HG03575 (cell line): Measurements from ENCODE around the gene HBQ1.
"Not testable (repeated sequence)": the region's sequence is repeated elsewhere in the genome, so short reads cannot be mapped to it uniquely, and the experiment has no call there.

Source experiments
- ATAC-seq: cut with Tn5 transposase; IDR thresholded peaks from one replicate; pipeline ENCODE4 v1.9.1; 2021; ENCODE audit not compliant: unreplicated experiment, insufficient number of reproducible peaks, low FRiP score; ENCODE audit errors: extremely low read depth

HBQ1 gene

DNA sequence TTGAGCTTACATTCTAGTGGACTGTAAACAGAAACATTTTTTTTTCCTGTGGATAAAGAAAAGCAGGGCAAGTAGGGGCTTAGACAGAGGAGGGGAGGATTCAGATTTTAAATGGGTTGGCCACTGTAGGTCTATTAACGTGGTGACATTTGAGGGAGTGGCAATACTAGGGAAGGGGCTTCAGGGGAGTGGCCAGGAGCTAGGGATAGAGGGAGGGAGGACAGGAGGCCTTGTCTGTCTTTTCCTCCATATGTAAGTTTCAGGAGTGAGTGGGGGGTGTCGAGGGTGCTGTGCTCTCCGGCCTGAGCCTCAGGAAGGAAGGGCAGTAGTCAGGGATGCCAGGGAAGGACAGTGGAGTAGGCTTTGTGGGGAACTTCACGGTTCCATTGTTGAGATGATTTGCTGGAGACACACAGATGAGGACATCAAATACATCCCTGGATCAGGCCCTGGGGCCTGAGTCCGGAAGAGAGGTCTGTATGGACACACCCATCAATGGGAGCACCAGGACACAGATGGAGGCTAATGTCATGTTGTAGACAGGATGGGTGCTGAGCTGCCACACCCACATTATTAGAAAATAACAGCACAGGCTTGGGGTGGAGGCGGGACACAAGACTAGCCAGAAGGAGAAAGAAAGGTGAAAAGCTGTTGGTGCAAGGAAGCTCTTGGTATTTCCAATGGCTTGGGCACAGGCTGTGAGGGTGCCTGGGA is 21.0 kb upstream of the HBQ1 start:
- no peak for ATAC-seq

DNA sequence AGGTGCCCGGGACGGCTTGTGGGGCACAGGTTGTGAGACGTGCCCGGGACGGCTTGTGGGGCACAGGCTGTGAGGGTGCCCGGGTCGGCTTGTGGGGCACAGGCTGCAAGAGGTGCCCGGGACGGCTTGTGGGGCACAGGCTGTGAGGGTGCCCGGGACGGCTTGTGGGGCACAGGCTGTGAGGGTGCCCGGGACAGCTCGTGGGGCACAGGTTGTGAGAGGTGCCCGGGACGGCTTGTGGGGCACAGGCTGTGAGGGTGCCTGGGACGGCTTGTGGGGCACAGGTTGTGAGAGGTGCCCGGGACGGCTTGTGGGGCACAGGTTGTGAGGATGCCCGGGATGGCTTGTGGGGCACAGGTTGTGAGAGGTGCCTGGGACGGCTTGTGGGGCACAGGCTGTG is 20.0 kb upstream of the HBQ1 start:
- ATAC-seq: not testable (repeated sequence)

DNA sequence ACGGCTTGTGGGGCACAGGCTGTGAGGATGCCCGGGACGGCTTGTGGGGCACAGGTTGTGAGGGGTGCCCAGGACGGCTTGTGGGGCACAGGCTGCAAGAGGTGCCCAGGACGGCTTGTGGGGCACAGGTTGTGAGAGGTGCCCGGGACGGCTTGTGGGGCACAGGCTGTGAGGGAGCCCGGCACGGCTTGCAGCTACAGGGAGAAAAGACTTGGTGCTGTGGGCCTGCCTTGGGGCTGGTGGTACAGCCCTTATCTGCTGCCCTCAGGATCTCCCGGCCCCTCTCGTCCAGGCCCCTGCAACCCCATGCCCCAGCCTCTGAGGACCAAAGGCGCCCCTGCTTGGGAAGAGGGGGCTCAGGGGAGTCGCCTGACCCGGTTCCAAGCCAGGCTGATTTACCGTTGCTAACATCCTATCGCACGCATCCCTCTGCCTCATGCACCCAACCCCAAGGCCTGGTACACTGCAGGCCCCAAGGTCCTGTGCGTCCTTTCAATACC is 19.5 kb upstream of the HBQ1 start:
- no peak for ATAC-seq

DNA sequence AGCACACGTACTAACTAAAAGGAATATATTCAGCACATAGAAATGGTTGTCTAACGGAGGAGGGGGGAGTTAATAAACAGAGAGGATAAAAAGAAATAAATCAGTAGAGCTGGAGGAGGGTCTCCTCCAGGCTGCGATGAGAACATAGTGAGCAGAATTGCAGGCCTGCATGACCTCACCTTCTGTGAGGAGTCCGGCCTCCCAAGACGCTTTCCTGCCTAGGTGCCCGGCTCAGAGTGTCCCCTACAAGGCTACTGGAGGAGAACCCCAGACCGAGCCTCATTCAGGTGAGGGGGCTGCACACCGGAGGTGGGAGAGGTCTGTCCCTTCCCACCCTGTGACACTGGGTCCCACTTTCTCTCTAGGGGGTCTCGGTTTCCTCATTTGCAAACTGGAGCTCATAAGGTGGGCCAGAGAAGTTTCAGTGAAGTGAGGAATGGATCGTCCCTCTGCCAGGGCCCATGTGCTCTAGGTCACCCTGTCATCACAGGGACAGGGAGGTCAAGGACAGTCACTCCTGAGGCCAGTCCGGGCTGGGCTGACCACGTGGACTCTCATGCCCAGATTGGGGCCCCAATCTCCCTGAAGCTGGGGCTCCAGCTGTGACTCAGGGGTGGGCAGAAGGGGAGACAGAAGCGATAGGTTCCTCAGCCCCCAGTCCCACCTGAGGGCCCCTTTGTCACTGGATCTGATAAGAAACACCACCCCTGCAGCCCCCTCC is 17.8 kb upstream of the HBQ1 start:
- no peak for ATAC-seq

DNA sequence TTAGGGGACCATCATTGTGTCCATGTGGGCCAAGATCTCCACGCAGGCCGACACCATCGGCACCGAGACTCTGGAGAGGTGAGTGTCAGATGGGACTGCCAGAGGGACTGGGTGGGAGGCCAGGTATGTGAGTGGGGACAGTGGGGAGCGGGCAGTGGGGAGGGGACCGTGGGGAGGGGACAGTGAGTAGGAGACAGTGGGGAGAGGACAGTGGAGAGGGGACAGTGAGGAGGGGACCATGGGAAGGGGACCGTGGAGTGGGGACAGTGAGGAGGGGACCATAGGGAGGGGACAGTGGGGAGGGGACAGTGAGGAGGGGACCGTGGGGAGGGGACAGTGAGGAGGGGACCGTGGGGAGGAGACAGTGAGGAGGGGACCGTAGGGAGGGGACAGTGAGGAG is 17.1 kb upstream of the HBQ1 start:
- ATAC-seq: not testable (repeated sequence)

DNA sequence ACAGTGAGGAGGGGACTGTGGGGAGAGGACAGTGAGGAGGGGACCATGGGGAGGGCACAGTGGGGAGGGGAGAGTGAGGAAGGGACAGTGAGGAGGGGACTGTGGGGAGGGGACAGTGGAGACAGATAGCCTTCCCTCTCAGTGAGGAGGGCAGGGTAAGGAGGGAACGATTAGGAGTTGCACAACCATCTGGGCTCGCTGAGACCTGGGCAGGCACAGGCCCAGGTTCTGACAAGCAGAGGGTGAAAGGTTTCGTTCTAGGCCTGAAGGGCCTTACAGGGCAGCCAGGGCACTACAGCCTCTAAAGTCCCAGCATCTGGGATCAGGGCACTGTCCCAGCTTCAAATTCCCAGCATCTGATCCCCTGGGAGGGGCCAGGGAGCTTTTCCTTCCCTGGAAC is 16.6 kb upstream of the HBQ1 start:
- not testable (repeated sequence) for ATAC-seq

DNA sequence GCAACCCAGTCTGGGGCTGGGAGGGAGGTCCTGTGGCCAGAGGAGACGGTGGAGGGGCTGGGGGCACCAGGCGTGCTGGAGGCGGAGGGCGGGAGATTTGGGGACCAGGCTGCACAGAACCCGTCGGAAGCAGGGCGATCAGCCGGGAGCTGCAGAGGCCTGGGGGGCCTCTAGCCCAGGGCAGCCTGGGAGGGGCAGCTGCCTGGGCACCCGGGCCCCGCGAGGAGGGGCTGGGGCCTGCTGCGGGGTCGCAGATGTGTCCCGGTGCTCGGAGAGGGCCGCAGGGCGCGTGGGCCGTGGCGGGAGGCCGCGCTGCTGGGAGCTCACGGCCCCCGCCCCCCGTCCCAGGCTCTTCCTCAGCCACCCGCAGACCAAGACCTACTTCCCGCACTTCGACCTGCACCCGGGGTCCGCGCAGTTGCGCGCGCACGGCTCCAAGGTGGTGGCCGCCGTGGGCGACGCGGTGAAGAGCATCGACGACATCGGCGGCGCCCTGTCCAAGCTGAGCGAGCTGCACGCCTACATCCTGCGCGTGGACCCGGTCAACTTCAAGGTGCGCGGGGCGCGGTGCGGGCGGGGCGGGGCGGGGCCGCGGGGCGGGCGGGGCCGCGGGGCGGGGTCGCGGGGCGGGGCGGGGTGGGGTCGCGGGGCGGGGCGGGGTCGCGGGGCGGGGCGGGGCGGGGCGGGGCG is 16.0 kb upstream of the HBQ1 start:
- not testable (repeated sequence) for ATAC-seq

DNA sequence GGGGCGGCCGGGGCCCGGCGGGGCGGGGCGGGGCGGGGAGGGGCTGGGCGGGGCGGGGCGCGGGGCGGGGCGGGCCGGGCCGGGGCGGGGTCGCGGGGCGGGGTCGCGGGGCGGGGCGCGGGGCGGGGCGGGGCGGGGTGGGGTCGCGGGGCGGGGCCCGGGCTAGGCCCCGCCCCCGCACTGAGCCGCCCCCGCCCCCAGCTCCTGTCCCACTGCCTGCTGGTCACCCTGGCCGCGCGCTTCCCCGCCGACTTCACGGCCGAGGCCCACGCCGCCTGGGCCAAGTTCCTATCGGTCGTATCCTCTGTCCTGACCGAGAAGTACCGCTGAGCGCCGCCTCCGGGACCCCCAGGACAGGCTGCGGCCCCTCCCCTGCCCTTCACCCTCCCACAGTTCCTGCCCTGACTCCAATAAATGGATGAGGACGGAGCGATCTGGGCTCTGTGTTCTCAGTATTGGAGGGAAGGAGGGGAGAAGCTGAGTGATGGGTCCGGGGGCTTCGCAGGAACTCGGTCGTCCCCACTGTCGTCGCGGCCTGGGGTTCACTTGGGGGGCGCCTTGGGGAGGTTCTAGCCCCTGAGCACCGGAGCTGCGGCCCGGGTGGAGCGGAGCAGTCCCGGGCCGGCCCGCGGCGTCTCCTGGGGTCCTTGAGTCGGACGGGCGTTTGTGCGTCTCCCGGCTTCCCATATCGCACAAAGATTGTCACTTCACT is 15.3 kb upstream of the HBQ1 start:
- no peak for ATAC-seq

DNA sequence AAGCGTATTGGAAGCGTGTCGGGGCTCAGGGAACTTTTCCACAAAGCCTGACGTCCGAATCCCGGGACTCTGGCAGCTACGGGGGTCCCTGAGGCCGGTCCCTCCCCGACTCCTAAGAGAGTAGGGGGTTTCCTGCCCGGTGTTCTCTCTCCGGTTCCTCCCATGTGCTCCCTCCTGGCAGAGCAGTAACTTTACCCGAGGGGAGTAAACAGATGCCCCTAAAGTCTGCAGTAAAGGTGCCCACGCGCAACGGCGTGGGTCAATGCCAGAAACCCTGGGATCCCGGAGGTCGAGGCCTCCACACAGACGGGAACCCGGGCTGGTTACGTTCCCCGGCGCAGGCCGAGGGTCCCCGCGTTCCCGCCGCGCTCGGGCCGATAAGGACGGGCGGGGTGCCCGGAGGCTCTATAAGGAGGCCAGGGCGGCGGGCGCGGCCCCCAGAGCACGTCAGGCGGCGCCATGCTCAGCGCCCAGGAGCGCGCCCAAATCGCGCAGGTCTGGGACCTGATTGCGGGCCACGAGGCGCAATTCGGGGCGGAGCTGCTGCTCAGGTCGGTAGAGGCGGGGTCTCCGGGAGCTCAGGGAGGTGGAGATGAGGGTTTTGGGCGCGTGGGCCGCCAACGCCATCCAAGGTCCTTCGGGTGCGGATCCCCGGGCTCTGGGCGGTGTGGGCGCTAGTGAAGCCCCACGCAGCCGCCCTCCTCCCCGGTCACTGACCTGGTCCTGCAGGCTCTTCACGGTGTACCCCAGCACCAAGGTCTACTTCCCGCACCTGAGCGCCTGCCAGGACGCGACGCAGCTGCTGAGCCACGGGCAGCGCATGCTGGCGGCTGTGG is 14.5 kb upstream of the HBQ1 start, which contains the start of gene HBM:
Gene HBM (plus strand): TSS at position 440 of the 836 bp plus-strand sequence. CDS start 20 bp downstream, at position 460.
- no peak for ATAC-seq

DNA sequence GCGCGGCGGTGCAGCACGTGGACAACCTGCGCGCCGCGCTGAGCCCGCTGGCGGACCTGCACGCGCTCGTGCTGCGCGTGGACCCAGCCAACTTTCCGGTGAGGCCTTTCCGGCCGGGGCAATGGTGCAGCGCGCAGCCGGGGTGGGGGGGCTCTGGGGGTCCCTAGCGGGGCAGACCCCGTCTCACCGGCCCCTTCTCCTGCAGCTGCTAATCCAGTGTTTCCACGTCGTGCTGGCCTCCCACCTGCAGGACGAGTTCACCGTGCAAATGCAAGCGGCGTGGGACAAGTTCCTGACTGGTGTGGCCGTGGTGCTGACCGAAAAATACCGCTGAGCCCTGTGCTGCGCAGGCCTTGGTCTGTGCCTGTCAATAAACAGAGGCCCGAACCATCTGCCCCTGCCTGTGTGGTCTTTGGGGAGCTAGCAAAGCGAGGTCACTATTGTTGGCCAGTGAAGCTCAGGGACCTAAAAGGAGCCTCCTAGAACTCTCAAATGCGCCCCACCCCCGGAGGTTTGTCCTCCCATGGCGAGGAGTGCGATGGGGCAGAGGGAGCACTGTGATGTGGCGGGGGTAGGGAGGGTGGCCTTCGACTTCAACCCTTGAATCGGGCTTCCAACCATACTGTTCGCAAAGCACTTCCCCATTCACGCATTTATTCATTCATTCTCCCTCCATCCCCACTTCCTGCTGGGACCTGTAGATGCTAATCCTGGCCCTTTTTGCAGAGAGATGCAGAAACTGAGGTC is 13.7 kb upstream of the HBQ1 start:
- no peak for ATAC-seq

DNA sequence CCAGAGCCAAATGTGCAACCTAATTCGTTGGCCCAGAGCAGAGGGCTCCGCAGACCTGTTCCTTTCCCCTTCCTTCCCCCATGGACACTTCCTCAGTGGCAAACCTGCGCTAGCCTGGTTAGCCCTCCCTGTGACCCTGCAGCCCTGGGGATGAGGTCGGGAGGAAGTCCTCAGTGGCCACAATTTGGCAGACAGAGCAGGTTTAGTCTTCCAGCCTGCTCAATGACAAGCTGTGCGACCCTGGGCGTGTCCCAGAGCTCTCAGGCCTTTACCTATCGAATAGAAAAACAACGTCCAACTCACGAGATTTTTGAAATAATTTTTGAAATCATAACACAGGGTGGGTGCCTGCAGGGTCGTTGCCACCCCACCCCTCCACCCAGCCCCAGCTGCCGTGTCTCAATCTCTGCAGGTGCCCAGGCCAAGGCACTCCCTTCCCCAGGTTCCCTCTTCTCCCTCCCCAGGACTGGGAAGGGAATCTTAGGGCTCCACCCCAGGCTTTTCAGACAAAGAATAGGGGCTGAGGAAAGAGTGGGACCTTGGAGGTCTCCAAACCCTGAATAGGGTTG is 13.1 kb upstream of the HBQ1 start:
- ATAC-seq: no peak

DNA sequence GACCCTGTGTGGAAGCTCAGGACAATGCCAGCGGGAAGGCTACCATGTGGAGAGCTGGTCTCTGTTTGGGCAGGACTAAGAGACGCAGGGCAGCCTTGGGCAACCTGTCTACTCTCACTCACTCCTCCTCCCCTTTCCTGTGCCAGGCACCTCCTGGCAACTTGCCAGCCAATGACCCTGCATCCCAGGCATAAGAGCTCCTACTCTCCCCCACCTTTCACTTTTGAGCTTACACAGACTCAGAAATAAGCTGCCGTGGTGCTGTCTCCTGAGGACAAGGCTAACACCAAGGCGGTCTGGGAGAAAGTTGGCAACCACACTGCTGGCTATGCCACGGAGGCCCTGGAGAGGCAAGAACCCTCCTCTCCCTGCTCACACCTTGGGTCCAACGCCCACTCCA is 11.8 kb upstream of the HBQ1 start:
- ATAC-seq: no peak

DNA sequence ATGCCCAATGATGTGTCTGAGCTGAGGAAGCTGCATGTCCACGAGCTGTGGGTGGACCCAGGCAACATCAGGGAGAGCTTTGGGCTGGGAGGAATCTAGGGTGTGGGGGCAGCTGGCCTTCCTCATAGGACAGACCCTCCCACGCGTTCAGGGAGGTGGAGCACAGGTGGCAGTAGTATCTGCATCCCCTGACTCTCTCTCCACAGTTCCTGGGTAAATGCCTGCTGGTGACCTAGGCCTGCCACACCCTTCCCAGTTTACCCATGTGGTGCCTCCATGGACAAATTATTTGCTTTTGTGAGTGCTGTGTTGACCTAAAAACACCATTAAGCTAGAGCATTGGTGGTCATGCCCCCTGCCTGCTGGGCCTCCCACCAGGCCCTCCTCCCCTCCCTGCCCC is 11.2 kb upstream of the HBQ1 start:
- no peak for ATAC-seq

DNA sequence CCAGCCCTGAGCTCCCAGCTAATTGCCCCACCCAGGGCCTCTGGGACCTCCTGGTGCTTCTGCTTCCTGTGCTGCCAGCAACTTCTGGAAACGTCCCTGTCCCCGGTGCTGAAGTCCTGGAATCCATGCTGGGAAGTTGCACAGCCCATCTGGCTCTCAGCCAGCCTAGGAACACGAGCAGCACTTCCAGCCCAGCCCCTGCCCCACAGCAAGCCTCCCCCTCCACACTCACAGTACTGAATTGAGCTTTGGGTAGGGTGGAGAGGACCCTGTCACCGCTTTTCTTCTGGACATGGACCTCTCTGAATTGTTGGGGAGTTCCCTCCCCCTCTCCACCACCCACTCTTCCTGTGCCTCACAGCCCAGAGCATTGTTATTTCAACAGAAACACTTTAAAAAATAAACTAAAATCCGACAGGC is 10.2 kb upstream of the HBQ1 start:
- not testable (repeated sequence) for ATAC-seq

DNA sequence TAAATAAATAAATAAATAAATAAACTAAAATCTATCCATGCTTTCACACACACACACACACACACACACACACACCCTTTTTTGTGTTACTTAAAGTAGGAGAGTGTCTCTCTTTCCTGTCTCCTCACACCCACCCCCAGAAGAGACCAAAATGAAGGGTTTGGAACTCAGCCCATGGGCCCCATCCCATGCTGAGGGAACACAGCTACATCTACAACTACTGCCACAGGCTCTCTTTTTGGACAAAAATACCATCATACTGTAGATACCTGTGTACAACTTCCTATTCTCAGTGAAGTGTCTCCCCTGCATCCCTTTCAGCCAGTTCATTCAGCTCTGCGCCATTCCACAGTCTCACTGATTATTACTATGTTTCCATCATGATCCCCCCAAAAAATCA is 9.5 kb upstream of the HBQ1 start:
- no peak for ATAC-seq

DNA sequence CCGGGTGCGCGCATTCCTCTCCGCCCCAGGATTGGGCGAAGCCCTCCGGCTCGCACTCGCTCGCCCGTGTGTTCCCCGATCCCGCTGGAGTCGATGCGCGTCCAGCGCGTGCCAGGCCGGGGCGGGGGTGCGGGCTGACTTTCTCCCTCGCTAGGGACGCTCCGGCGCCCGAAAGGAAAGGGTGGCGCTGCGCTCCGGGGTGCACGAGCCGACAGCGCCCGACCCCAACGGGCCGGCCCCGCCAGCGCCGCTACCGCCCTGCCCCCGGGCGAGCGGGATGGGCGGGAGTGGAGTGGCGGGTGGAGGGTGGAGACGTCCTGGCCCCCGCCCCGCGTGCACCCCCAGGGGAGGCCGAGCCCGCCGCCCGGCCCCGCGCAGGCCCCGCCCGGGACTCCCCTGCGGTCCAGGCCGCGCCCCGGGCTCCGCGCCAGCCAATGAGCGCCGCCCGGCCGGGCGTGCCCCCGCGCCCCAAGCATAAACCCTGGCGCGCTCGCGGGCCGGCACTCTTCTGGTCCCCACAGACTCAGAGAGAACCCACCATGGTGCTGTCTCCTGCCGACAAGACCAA is 7.8 kb upstream of the HBQ1 start, which contains the start of gene HBA2:
Gene HBA2 (plus strand): TSS at position 503 of the 568 bp plus-strand sequence. CDS start 37 bp downstream, at position 540.
- not testable (repeated sequence) for ATAC-seq
